CD4-positive, alpha-beta memory T cell (primary cell): ENCODE data around the gene LIG1. TPM values are rescaled to one million over a fixed set of nuclear protein-coding genes. Genes with fewer than 3 reads are reported as not detected.

Experiments
- CTCF ChIA-PET: fragments of 350-600 bp; sonication (Branson Sonifier 250); formaldehyde crosslinking; loops from one replicate; lab custom pipeline; 2021; ENCODE audit warnings: inconsistent platforms; ENCODE audit not compliant: partially characterized antibody; lab: Charles Lee
- POLR2A ChIA-PET: fragments of 350-600 bp; sonication (Branson Sonifier 250); formaldehyde crosslinking; loops from one replicate; lab custom pipeline; 2021; ENCODE audit not compliant: partially characterized antibody; lab: Charles Lee
- DNase-seq, 5 donors: peaks; one replicate each; pipeline versions ENCODE4 v3.0.0 to v3.0.0-alpha.2; 2020 to 2022; ENCODE audit warnings: mixed read lengths in 1 of 5
- H3K27ac ChIP-seq: one replicate; pipeline ENCODE4 v1.7.0; 2013; ENCODE audit warnings: low read depth, low read length
- H3K27me3 ChIP-seq: 2 replicates; pipeline ENCODE4 v1.7.0; 2013; ENCODE audit warnings: mild to moderate bottlenecking, low read length, moderate library complexity; ENCODE audit not compliant: insufficient read depth
- H3K36me3 ChIP-seq: 2 replicates; pipeline ENCODE4 v1.7.0; 2013; ENCODE audit warnings: mild to moderate bottlenecking, low read length, moderate library complexity; ENCODE audit not compliant: insufficient read depth
- H3K4me1 ChIP-seq: 2 replicates; pipeline ENCODE4 v1.7.0; 2013; ENCODE audit warnings: mild to moderate bottlenecking, low read length, moderate library complexity; ENCODE audit not compliant: insufficient read depth
- H3K4me3 ChIP-seq, 2 donors: one replicate each; pipeline ENCODE4 v1.7.0; 2013; ENCODE audit warnings: low read length in 2 of 2, mild to moderate bottlenecking in 1 of 2
- H3K9me3 ChIP-seq, 2 donors: one replicate each; pipeline ENCODE4 v1.7.0; 2013; ENCODE audit warnings: low read length in 2 of 2, control low read depth in 1 of 2; ENCODE audit not compliant: control insufficient read depth in 1 of 2
- H3K27ac Mint-ChIP-seq, 7 donors: one replicate each; pipeline ENCODE4 v1.8.0; 2020 to 2021; ENCODE audit warnings: mixed read lengths in 7 of 7, mild to moderate bottlenecking in 6 of 7, inconsistent platforms in 3 of 7, moderate library complexity in 3 of 7
- H3K27me3 Mint-ChIP-seq, 2 donors: one replicate each; pipeline ENCODE4 v1.8.0; 2020 to 2021; ENCODE audit warnings: mixed read lengths in 2 of 2
- H3K36me3 Mint-ChIP-seq, 2 donors: one replicate each; pipeline ENCODE4 v1.8.0; 2020 to 2021; ENCODE audit warnings: mixed read lengths in 2 of 2, inconsistent platforms in 1 of 2, mild to moderate bottlenecking in 1 of 2
- H3K4me1 Mint-ChIP-seq, 4 donors: one replicate each; pipeline ENCODE4 v1.8.0; 2020 to 2021; ENCODE audit warnings: mixed read lengths in 4 of 4, mild to moderate bottlenecking in 1 of 4
- H3K4me3 Mint-ChIP-seq, 8 donors: one replicate each; pipeline ENCODE4 v1.8.0; 2020 to 2021; ENCODE audit warnings: mixed read lengths in 8 of 8, mild to moderate bottlenecking in 7 of 8, moderate library complexity in 6 of 8, inconsistent platforms in 3 of 8
- H3K9me3 Mint-ChIP-seq, 8 donors: one replicate each; pipeline ENCODE4 v1.8.0; 2020 to 2021; ENCODE audit warnings: mixed read lengths in 8 of 8, mild to moderate bottlenecking in 5 of 8, inconsistent platforms in 3 of 8, moderate library complexity in 1 of 8
- intact Hi-C: fragments of 100-400 bp; cut with micrococcal nuclease; formaldehyde crosslinking; loops from one replicate; pipeline ENCODE4 v1.15.1; 2023
- polyA plus RNA-seq, 2 donors: library from polyadenylated mRNA; unstranded; fragments of 300-500 nt; fragmentation: Illumina TruSeq; gene quantifications; one replicate each; pipeline ENCODE4 v1.2.3, GENCODE V29; 2021
- total RNA-seq, 2 experiments: library from RNA; stranded (reverse); gene quantifications; one replicate each; pipeline ENCODE4 v1.2.3, GENCODE V29; 2021

The LIG1 gene
- total and polyA plus RNA-seq, 4 experiments from 2014 or later, result 13.4 to 124 (median 74.2) TPM

GRCh38 chr19:48183356-48183755 lies 13.2 kb upstream of the LIG1 start:
- DNase-seq, result no peak
- H3K27me3 ChIP-seq, result no peaks in the 10 kb centered on the region
- intact Hi-C loops, result no loop called here
- Mint-ChIP-seq H3K27ac (no peak overlapping the region), H3K4me3 (no peak overlapping the region), H3K9me3 (peaks cover 0 to 10% (median 5%) of the 10 kb centered on the region in 8 donors), H3K4me1 (no peaks in the 10 kb centered on the region), H3K27me3 (no peaks in the 10 kb centered on the region), H3K36me3 (peaks cover 14 to 23% of the 10 kb centered on the region in 2 donors)
- H3K4me1 ChIP-seq, result no peaks in the 10 kb centered on the region
- CTCF ChIA-PET, result no interaction called here
- peaks cover 0 to 7% of the 10 kb centered on the region in 2 donors for H3K9me3 ChIP-seq
- no peak overlapping the region for H3K4me3 ChIP-seq
- no peaks in the 10 kb centered on the region for H3K36me3 ChIP-seq
- POLR2A ChIA-PET, result no interaction called here
- no peak overlapping the region for H3K27ac ChIP-seq

- H3K27me3 Mint-ChIP-seq, result no peaks in the 10 kb centered on the region
- Histone ChIP-seq H3K27me3 (no peaks in the 10 kb centered on the region), H3K4me3 (no peak overlapping the region), H3K9me3 (peaks cover 0 to 7% of the 10 kb centered on the region in 2 donors), H3K4me1 (no peaks in the 10 kb centered on the region), H3K36me3 (no peaks in the 10 kb centered on the region), H3K27ac (no peak overlapping the region)
- H3K4me3 Mint-ChIP-seq, result no peak overlapping the region
- H3K27ac Mint-ChIP-seq, result no peak overlapping the region
- peaks cover 0 to 10% (median 5%) of the 10 kb centered on the region in 8 donors for H3K9me3 Mint-ChIP-seq
- peak in 1 of 5 donors; percentile 37 for DNase-seq
- peaks cover 14 to 21% of the 10 kb centered on the region in 2 donors for H3K36me3 Mint-ChIP-seq
- ChIA-PET CTCF (no interaction called here), POLR2A (no interaction called here)
- H3K4me1 Mint-ChIP-seq, result no peaks in the 10 kb centered on the region
- intact Hi-C loops, result no loop called here
Measured at GRCh38 chr19:48182434-48182833, 12.3 kb upstream of the LIG1 start.

DNA sequence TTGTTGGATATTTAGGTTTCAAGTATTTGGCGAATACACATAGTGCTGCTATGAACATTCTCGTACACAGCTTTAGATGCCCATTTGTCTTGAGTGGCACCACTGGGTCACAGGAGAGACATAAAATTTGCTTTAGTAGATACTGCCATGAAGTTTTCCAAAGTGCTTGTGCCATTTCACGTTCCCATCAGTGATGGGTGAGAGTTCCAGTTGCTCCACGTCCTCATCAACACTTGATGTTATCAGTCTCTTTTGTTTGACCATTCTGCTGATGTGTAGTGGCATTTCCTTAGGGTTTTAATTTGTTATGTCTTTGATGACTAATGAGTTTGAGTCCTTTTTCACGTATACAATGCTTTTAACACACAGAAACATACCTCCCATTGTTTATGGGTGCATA lies 11.4 kb upstream of the LIG1 start:
- peaks cover 0 to 3% (median 0%) of the 10 kb centered on the region in 4 donors for H3K4me1 Mint-ChIP-seq
- no peaks in the 10 kb centered on the region for H3K27me3 Mint-ChIP-seq
- H3K9me3 ChIP-seq, result peaks cover 0 to 7% of the 10 kb centered on the region in 2 donors
- H3K36me3 Mint-ChIP-seq, result peaks cover 17 to 26% of the 10 kb centered on the region in 2 donors
- intact Hi-C loops, result no loop called here
- H3K9me3 Mint-ChIP-seq, result peaks cover 0 to 10% (median 5%) of the 10 kb centered on the region in 8 donors
- H3K27me3 ChIP-seq, result no peaks in the 10 kb centered on the region
- DNase-seq, result no peak
- no peaks in the 10 kb centered on the region for H3K36me3 ChIP-seq
- no peak overlapping the region for H3K4me3 ChIP-seq
- ChIA-PET POLR2A (no interaction called here), CTCF (no interaction called here)
- H3K4me3 Mint-ChIP-seq, result no peak overlapping the region
- H3K27ac ChIP-seq, result no peak overlapping the region
- no peak overlapping the region for H3K27ac Mint-ChIP-seq
- H3K4me1 ChIP-seq, result no peaks in the 10 kb centered on the region

DNA sequence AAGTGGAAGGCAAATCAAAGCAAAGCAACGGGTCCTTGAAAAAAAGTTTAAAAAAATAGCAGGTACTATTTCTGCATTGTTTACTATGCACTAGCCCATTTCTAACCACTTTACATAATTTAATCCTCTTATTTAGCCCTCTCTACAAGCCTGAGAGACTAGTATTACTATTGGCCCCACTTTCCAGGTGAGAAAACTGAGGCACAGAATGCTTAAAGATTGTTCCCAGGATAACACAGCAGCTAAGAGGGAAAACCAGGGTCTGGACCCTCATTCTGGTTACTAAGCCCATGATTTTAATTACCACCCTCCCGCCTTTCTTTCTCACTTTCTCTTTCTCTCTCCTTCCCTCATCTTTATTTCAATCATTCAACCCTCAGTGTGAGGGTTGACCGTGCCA lies 6.1 kb upstream of the LIG1 start:
- intact Hi-C loops, result no loop called here

DNA sequence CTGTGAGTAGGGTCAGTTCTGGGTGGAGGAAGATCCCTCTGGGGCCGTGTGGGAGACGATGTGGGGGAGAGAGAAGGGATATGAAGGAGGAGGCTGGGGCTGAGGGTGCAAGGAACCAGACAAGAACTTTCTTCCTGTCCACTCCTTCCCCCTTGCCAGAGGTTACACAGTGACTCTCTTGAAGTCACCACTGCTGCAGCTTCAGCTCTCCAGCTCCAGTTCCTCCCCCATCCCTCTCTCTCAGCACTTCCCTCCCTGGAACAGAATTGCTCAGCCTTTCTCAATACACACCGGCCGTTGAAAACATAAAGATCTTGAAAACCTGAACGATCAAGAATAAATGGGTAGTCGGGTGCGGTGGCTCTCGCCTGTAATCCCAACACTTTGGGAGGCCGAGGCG lies 5.4 kb upstream of the LIG1 start:
- H3K4me3 Mint-ChIP-seq, result no peak overlapping the region
- intact Hi-C loops, result no loop called here
- H3K27me3 ChIP-seq, result no peaks in the 10 kb centered on the region
- H3K4me1 Mint-ChIP-seq, result peaks cover 9 to 16% (median 13%) of the 10 kb centered on the region in 4 donors
- H3K27ac ChIP-seq, result no peak overlapping the region
- H3K27me3 Mint-ChIP-seq, result no peaks in the 10 kb centered on the region
- peaks cover 4% of the 10 kb centered on the region for H3K36me3 ChIP-seq
- H3K4me3 ChIP-seq, result no peak overlapping the region
- no peak for DNase-seq
- no peaks in the 10 kb centered on the region for H3K9me3 Mint-ChIP-seq
- peak overlapping the region in 3 of 7 donors; percentile 15 to 42 (median 19) for H3K27ac Mint-ChIP-seq
- ChIA-PET POLR2A (no interaction called here), CTCF (interaction anchor here (1.3 kb wide), 1 partner anchor 28 kb away, joined by 3 read pairs; no protein-coding TSS in a partner anchor)
- H3K9me3 ChIP-seq, result no peaks in the 10 kb centered on the region
- H3K4me1 ChIP-seq, result peaks cover 9% of the 10 kb centered on the region
- H3K36me3 Mint-ChIP-seq, result peaks cover 25 to 38% of the 10 kb centered on the region in 2 donors

More for the DNA sequence above, 6.1 kb upstream of the LIG1 start:
- peaks cover 3 to 11% (median 7%) of the 10 kb centered on the region in 4 donors for H3K4me1 Mint-ChIP-seq
- Histone ChIP-seq H3K36me3 (peaks cover 4% of the 10 kb centered on the region), H3K27me3 (no peaks in the 10 kb centered on the region), H3K4me1 (peaks cover 5% of the 10 kb centered on the region), H3K4me3 (no peak overlapping the region), H3K9me3 (peaks cover 0 to 1% of the 10 kb centered on the region in 2 donors), H3K27ac (no peak overlapping the region)
- H3K9me3 Mint-ChIP-seq, result peaks cover 0 to 1% (median under 1%) of the 10 kb centered on the region in 8 donors
- ChIA-PET CTCF (interaction anchor here (1.3 kb wide), 1 partner anchor 27 kb away, joined by 3 read pairs; no protein-coding TSS in a partner anchor), POLR2A (no interaction called here)
- no peak for DNase-seq
- no peaks in the 10 kb centered on the region for H3K27me3 Mint-ChIP-seq
- no peak overlapping the region for H3K4me3 Mint-ChIP-seq
- peaks cover 26 to 37% of the 10 kb centered on the region in 2 donors for H3K36me3 Mint-ChIP-seq
- H3K27ac Mint-ChIP-seq, result no peak overlapping the region

GRCh38 chr19:48174445-48175030 lies 4.4 kb upstream of the LIG1 start:
- H3K4me3 ChIP-seq, result no peak overlapping the region
- Mint-ChIP-seq H3K4me1 (peaks cover 9 to 17% (median 16%) of the 10 kb centered on the region in 4 donors), H3K4me3 (no peak overlapping the region), H3K9me3 (no peaks in the 10 kb centered on the region), H3K27me3 (no peaks in the 10 kb centered on the region), H3K36me3 (peaks cover 30 to 34% of the 10 kb centered on the region in 2 donors), H3K27ac (peak overlapping the region in 5 of 7 donors; percentile 25 to 71 (median 63))
- peaks cover 9% of the 10 kb centered on the region for H3K4me1 ChIP-seq
- DNase-seq, result no peak
- intact Hi-C loops, result no loop called here
- CTCF ChIA-PET, result no interaction called here
- POLR2A ChIA-PET, result interaction anchor here (0.7 to 0.9 kb wide), 2 partner anchors 10 to 965 kb away, joined by 3 to 4 read pairs; no protein-coding TSS in a partner anchor
- no peaks in the 10 kb centered on the region for H3K9me3 ChIP-seq
- no peaks in the 10 kb centered on the region for H3K27me3 ChIP-seq
- peaks cover 4% of the 10 kb centered on the region for H3K36me3 ChIP-seq
- no peak overlapping the region for H3K27ac ChIP-seq

DNA sequence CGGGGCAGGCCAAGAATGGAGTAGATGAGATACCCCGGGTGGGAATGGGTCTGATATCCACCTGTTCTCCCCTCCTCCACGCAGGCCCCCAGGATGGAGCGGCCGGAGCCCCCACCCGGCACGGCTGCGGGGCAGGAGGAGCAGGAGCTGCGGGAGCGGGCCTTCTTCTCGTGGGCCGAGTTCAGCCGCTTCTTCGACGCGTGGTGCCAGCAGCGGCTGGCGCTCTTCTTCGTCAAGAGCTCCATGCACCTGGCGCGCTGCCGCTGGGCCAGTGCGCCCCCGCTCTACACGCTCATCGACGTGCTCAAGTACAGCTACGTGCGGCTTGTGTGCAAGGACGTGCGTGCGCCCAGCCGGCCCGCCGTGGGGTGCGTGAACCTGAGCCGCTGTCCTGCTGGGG lies 1.6 kb upstream of the LIG1 start:
- intact Hi-C loops, result no loop called here
- no peak for DNase-seq
- Histone ChIP-seq H3K9me3 (no peaks in the 10 kb centered on the region), H3K36me3 (peaks cover 4% of the 10 kb centered on the region), H3K4me3 (no peak overlapping the region), H3K27ac (no peak overlapping the region), H3K4me1 (peaks cover 24% of the 10 kb centered on the region), H3K27me3 (no peaks in the 10 kb centered on the region)
- peak overlapping the region in 5 of 8 donors; percentile 96 to 98 (median 97) for H3K4me3 Mint-ChIP-seq
- H3K36me3 Mint-ChIP-seq, result peaks cover 25 to 26% of the 10 kb centered on the region in 2 donors
- peaks cover 18 to 32% (median 23%) of the 10 kb centered on the region in 4 donors for H3K4me1 Mint-ChIP-seq
- no peaks in the 10 kb centered on the region for H3K27me3 Mint-ChIP-seq
- ChIA-PET CTCF (interaction anchor here (1.0 to 1.3 kb wide), 3 partner anchors 19 to 89 kb away, joined by 3 to 4 read pairs (median 3); no protein-coding TSS in a partner anchor), POLR2A (interaction anchor here (1.4 to 5.0 kb wide), 3 partner anchors 32 to 88 kb away, joined by 3 to 27 read pairs (median 9); partner anchors contain the start of gene PLA2G4C)
- peak overlapping the region in 1 of 7 donors; percentile 93 for H3K27ac Mint-ChIP-seq
- H3K9me3 Mint-ChIP-seq, result no peaks in the 10 kb centered on the region
